Measurements from ENCODE around the gene TPSD1. TPM values are rescaled to one million over a fixed set of nuclear protein-coding genes. Genes with fewer than 3 reads are reported as not detected.

Gene TPSD1
- total and polyA plus RNA-seq, 9 of the 15 experiments (the other 6 are each of a cell fraction or from before 2014, with no cell fraction given) = not detected

DNA sequence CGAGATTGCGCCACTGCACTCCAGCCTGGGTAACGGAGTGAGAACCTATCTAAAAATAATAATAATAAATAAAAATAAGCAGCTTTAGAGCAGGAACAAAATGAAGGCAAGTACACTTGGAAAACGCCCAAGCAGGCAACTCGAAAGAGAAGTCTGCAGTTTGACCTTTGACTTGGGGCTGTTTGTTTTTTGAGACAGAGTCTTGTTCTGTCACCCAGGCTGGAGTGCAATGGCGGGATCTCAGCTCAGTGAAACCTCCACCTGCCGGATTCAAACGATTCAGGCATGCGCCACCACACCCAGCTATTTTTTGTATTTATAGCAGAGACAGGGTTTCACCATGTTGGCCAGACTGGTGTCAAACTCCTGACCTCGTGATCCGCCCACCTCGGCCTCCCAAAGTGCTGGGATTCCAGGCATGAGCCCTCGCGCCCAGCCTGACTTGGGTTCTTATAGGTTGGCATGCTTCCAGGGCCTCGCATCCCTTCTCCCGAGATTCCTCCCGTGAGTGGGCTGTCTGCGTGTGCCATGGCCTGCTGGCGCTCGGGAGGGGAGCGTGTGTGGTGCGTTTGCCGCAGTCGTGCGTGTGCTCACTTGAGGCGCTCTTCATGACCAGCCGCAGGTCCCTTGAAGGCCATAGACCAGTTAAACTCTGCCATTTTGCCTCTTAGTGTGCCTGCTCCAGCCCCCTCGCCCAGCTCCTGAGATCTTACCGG, 35.1 kb downstream of the TPSD1 start (continued):
- TF ChIP-seq PREB (CRISPR knock-in tag; IDR thresholded peaks at IDR 0.05) = no peak
- no peak for TF ChIP-seq CREB3 (tag; conservative IDR thresholded peaks at IDR 0.05; ENCODE audit: low read depth)
- no peak for TF ChIP-seq CBX1 (IDR thresholded peaks at IDR 0.05; ENCODE audit: low read depth)
- no peak for TF ChIP-seq NR1H2 (CRISPR knock-in tag; IDR thresholded peaks at IDR 0.05)
- TF ChIP-seq, protein P1, sequence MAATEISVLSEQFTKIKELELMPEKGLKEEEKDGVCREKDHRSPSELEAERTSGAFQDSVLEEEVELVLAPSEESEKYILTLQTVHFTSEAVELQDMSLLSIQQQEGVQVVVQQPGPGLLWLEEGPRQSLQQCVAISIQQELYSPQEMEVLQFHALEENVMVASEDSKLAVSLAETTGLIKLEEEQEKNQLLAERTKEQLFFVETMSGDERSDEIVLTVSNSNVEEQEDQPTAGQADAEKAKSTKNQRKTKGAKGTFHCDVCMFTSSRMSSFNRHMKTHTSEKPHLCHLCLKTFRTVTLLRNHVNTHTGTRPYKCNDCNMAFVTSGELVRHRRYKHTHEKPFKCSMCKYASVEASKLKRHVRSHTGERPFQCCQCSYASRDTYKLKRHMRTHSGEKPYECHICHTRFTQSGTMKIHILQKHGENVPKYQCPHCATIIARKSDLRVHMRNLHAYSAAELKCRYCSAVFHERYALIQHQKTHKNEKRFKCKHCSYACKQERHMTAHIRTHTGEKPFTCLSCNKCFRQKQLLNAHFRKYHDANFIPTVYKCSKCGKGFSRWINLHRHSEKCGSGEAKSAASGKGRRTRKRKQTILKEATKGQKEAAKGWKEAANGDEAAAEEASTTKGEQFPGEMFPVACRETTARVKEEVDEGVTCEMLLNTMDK (IDR thresholded peaks at IDR 0.05; ENCODE audit: borderline replicate concordance, insufficient read depth, low read depth, low read length, poor library complexity, severe bottlenecking) = no peak
- no peak for TF ChIP-seq HNRNPH1 (optimal IDR thresholded peaks at IDR 0.05; ENCODE audit: low read depth, low read length)
- TF ChIP-seq ZNF76 (CRISPR knock-in tag; IDR thresholded peaks at IDR 0.05; ENCODE audit: borderline replicate concordance) = no peak
- no peak for TF ChIP-seq HOMEZ (CRISPR knock-in tag; IDR thresholded peaks at IDR 0.05)
